Stimulated activated CD4-positive, alpha-beta T cell treated with anti-CD3 and anti-CD28 coated beads, TNF-alpha, amount 100 ng/mL, for 24 hours (primary cell): ENCODE data around the gene IL26.
"Not testable (repeated sequence)": the region's sequence is repeated elsewhere in the genome, so short reads cannot be mapped to it uniquely, and the experiment has no call there.

ENCODE experiments used
- DNase-seq, 3 experiments: peaks; one replicate each; pipeline ENCODE4 v3.0.0-alpha.2; 2020; ENCODE audit warnings: low read depth in 3 of 3

IL26 gene

GRCh38 chr12:68240079-68240478 lies 14.5 kb upstream of the IL26 start:
- no peak for DNase-seq

GRCh38 chr12:68239309-68239982 lies 13.8 kb upstream of the IL26 start:
- no peak for DNase-seq

GRCh38 chr12:68237619-68238018 lies 12.0 kb upstream of the IL26 start:
- no peak for DNase-seq

GRCh38 chr12:68237078-68237477 lies 11.5 kb upstream of the IL26 start:
- DNase-seq = no peak

- DNase-seq = peak in 1 of 3 experiments; percentile 11
Observed at GRCh38 chr12:68236421-68237059, 10.9 kb upstream of the IL26 start.

- no peak for DNase-seq
Observed at GRCh38 chr12:68235576-68235975, 10.0 kb upstream of the IL26 start.

GRCh38 chr12:68234140-68234539 lies 8.5 kb upstream of the IL26 start:
- no peak for DNase-seq

GRCh38 chr12:68233498-68233897 lies 7.9 kb upstream of the IL26 start:
- no peak for DNase-seq

GRCh38 chr12:68231691-68232090 lies 6.1 kb upstream of the IL26 start:
- no peak for DNase-seq

GRCh38 chr12:68231229-68231628 lies 5.6 kb upstream of the IL26 start:
- DNase-seq = no peak

GRCh38 chr12:68229956-68230355 lies 4.3 kb upstream of the IL26 start:
- DNase-seq = no peak

- no peak for DNase-seq
Observed at GRCh38 chr12:68227356-68227755, 1.7 kb upstream of the IL26 start.

GRCh38 chr12:68224613-68225285 lies 861 bp downstream of the IL26 start:
- DNase-seq = no peak

GRCh38 chr12:68223067-68223747 lies 2.4 kb downstream of the IL26 start:
- peak; percentile 48 to 65 (median 63) for DNase-seq

- no peak for DNase-seq
Observed at GRCh38 chr12:68222326-68222725, 3.3 kb downstream of the IL26 start.

GRCh38 chr12:68221497-68221896 lies 4.1 kb downstream of the IL26 start:
- DNase-seq = no peak

GRCh38 chr12:68210875-68211274 lies 14.7 kb downstream of the IL26 start:
- no peak for DNase-seq

GRCh38 chr12:68209048-68209728 lies 16.4 kb downstream of the IL26 start:
- not testable (repeated sequence) for DNase-seq

GRCh38 chr12:68207276-68207675 lies 18.3 kb downstream of the IL26 start:
- no peak for DNase-seq

- no peak for DNase-seq
Observed at GRCh38 chr12:68206446-68206845, 19.2 kb downstream of the IL26 start.

- DNase-seq = no peak
Observed at GRCh38 chr12:68203460-68203875, 22.1 kb downstream of the IL26 start.

GRCh38 chr12:68200854-68201253 lies 24.8 kb downstream of the IL26 start:
- no peak for DNase-seq
